GM21786 (cell line): ENCODE measurements around the gene AKAP17A.

Source experiments
- ATAC-seq: cut with Tn5 transposase; IDR thresholded peaks from one replicate; pipeline ENCODE4 v1.9.1; 2021; ENCODE audit not compliant: unreplicated experiment

AKAP17A gene

DNA sequence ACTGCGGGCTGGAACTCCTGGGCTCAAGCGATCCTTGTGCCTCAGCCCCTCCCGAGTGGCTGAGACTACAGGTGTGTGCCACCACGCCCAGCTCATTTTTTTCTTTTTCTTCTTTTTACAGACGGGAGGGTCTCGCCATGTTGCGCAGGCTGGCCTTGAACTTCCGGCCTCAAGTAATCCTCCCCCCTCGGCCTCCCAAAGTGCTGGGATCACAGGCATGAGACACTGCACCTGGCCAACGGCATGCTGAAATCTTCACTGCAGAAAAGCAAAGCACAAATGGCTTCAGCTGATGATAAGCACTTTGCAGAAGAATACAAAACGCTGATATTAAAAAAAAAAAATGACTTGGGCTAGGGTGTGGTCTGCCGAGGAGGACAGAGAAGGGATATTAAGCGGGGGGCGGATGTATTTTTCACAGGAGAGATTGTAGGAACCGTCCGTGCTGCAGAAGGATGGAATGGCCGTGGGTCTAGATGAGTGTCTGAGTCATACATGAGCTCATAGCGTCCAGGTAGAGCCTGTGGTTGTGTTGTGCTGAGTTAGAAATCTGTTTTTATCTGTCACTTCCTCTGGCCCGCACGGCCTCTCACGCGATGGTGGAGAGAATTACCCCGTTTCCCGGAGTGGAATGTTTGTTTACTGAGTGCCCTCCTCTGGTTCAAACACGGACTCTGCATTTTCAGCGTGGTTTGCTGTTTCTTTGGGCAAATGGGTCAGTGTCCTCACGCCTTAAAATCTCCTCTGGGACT lies 8.5 kb upstream of the AKAP17A start:
- ATAC-seq, result peak; percentile 74

DNA sequence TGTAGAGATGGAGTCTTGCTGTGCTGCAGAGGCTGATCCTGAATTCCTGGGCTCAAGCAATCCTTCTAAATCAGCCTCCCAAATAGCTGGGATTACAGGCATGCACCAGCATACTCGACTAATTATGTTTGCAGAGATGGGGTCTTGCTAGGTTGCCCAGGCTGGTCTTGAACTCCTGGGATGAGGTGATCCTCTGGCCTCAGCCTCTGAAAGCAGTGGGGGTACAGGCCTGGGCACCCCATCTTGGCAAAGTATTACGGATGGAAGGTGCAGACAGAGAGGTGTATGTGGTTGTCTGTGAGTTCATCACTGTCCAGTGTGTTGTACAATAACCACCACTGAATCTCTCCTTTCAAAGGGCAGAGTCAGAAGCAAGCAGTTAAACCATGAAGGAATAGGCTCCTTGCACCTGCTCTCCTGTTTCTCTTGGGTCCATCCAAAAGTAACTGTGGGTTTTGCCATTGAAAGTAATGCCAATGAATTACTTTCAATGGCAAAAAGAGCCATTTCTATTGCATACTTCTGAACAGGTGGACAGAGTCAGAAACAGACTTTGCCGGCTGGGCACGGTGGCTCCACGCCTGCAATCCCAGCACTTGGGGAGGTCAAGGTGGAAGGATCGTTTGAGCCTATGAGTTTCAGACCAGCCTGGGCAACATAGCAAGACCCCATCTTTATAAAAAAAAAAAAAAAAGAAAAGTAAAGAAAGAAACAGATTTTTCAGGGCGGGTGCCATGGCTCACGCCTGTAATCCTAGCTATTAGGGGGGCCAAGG lies 7.0 kb upstream of the AKAP17A start:
- ATAC-seq, result no peak

DNA sequence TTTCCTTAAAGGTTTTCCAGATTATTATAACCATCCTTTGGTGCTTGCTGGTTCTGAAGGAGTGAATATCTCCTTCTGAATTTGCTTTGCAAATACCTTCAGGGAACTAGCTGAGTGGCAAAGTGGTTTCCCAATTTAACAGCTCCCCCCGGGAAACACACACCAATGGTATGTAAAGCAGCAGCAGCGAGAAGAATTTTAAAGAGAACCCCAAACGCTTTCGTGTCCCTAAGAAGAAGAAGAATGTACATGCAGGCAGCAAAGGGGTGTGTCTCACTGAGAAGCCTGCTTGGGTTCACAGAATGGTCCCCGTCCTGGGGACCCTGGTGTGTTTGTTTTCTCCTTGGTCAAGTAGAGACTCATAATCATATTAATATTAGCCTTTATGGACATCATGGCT lies 4.2 kb upstream of the AKAP17A start:
- no peak for ATAC-seq

DNA sequence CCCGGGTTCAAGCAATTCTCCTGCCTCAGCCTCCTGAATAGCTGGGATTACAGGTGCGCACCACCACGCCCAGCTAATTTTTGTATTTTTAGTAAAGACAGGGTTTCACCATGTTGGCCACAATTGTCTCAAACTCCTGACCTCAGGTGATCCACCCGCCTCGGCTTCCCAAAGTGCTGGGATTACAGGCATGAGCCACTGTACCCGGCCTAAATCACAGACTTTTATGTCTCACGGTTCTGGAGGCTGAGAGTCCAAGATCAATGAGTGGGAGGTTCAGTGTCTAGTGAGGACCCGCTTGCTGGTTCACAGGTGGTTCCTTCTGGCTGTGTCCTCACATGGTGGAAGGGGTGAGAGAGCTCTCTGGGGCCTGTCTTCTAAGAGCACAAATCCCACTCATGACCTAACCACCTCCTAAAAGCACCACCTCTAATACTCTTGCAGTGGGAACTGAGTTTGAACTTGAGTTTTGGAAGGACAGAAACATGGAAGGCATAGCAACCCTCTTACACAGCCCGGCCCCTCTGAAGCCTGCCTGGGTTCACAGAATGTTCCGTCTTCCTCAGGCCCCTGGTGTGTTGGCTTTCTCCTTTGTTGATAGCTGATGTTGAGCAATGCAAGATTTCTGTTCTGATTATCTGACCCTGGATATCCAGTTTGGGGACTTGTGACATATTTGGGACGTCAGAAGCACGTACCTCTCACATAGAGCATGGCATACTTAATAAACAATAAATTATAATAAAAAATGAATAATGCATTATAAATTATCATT lies 1.9 kb upstream of the AKAP17A start:
- no peak for ATAC-seq

DNA sequence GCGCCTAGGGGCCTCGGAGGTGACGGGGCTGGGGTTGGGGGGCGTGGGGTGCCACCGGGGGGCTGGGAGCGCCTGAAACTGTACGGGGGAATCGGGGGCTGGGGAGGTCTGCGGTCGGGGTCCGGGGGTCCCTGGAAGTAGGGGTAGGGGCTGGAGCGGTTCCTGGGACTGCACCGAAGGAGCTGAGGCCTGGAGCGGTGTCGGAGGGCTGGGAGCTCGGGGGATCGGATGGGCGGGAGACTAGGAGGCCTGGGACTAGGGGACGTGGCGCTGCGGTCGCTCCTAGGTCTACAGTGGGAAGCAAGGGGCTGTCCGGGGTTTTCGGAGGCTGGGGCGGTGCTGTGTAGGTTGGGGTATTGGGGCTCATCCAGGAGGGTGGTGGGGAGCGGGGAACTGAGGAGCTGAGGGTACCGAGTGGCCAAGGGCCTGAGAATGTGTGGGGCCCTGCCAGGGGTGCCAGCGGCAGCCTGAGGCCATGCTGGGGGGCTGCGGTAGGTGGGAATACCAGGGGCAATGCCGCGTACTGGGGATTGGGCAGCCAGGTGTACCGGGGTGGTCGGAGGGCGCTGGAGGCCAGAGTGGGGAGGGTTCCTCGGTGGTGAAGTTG lies 562 bp downstream of the AKAP17A start:
- ATAC-seq, result no peak

DNA sequence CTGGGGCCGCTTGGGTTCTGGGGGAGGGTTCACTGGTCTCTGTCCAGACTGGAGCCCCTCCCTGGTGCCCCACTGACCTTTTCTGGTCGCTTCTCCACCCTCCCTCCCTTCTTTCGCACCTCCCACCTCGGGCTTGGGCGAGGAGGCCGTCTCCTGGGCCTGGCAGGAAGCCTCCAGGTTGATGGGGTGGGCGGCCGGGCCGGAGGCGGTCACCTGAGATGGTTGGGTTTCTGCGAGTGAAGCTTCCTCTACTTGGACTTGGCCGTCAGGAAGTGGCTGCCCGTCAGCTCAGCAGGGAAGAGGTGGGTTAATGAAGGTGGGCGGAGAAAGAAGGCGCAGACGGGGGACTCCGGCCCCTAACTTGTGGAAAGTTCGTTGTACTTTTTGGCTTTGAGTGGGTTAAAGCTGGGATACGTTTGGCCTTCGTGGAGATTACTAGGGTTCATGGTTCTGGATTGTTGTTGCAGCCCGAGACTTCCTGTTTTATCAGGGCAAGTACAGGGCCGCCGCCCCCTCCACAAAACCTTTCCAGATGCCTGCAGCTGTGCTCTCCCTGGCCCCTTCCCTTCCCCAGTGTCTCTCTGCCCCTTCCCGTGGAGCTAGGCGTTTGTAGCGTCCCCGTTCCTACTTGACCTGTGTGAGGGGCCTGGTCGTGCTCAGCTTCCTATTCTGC lies 1.2 kb downstream of the AKAP17A start:
- peak; percentile 45 for ATAC-seq

DNA sequence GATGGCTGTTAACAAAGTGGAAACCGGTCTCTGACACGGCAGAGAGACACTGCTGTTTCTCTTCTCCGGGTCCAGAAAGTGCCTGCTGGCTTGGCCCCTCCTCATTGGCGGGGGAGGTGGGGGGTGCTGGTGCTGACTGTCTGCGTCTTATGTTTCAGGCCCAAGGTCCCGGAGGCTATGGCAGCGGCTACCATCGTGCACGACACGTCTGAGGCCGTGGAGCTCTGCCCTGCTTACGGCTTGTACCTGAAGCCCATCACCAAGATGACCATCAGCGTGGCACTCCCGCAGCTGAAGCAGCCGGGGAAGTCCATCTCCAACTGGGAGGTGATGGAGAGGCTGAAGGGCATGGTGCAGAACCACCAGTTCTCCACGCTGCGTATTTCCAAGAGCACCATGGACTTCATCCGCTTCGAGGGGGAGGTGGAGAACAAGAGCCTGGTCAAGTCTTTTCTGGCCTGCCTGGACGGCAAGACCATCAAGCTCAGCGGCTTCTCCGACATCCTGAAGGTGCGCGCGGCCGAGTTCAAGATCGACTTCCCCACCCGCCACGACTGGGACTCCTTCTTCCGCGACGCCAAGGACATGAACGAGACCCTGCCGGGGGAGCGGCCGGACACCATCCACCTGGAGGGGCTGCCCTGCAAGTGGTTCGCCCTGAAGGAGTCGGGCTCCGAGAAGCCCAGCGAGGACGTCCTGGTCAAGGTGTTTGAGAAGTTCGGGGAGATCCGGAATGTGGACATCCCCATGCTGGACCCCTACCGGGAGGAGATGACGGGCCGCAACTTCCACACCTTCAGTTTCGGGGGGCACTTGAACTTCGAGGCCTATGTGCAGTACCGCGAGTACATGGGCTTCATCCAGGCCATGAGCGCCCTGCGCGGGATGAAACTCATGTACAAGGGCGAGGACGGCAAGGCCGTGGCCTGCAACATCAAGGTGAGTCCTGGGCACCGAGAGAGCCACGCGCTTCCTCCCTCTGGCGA lies 2.2 kb downstream of the AKAP17A start:
- no peak for ATAC-seq

DNA sequence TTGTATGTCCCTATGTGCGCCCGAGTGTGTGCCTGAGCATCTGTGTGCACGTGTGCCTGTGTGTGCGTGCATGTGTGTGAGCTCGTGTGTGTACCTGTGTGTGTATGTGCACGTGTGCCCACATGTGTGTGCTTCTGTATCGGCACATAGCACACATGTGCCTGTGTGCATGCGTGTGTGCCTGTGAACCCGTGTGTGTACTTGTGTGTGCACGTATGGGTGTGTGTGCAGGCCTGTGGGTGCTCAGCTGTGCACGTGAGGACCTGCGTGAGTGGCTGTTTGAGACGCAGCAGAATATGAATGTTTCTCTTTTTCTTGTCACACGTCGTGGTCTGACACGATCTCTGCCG lies 4.3 kb downstream of the AKAP17A start:
- ATAC-seq, result no peak

DNA sequence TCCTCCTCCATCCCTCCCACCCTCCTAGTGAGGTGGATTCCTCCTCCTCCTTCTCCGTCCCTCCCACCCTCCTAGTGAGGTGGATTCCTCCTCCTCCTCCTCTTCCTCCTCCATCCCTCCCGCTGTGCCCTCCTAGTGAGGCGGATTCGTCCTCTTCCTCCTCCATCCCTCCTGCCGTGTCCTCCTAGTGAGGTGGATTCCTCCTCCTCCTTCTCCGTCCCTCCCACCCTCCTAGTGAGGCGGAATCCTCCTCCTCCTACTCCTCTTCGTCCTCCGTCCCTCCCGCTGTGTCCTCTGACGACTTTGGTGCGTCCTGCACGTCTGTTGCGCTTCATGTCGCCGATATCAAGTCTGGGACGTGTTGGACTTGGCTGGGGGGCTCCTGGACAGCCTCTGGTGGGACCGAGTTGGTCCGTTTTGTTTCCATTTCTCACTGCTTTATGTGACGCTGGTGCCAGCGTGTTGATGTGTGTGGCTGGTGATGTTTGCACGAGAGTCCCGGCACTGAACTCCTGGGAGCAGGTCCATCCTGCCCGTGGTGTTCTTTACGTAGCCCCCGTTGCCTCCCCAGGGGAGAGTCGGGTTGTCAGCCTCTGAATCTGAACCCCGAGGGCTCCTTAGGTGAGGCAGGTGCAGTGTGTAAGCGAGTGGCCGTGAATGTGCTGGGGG lies 5.4 kb downstream of the AKAP17A start:
- ATAC-seq, result no peak

DNA sequence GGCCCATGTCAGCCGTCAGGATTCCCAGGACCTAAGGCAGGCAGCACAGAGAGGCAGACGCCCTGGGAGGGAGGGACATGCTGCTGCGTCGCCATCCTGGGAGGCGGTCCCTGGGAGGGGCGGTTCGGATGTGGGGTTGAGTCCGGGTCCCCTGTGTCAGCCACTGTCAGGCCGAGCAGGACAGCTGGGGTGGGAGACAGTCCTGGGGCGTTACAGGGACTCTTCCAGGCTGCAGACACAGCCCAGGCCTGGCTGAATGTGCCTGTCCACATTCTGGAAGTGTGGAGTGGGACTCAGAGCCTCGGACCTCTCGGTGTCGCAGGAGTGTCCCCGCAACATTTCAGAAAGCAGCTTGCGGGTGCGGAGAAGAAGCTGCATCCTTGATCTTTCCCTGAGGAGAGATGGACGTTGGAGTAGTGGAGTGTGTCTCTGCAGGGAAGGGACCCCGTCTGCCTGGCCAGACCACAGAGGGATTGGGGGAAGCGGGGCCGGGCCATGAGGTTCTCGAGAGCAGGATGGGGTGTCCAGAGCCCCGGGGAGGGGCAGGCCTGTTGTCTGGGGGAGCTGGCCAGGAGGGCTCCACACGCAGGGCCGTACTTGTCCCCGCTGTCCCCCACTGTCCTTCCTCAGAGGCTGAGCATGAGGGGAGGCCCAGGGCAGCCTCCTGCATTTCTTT lies 6.1 kb downstream of the AKAP17A start:
- no peak for ATAC-seq

DNA sequence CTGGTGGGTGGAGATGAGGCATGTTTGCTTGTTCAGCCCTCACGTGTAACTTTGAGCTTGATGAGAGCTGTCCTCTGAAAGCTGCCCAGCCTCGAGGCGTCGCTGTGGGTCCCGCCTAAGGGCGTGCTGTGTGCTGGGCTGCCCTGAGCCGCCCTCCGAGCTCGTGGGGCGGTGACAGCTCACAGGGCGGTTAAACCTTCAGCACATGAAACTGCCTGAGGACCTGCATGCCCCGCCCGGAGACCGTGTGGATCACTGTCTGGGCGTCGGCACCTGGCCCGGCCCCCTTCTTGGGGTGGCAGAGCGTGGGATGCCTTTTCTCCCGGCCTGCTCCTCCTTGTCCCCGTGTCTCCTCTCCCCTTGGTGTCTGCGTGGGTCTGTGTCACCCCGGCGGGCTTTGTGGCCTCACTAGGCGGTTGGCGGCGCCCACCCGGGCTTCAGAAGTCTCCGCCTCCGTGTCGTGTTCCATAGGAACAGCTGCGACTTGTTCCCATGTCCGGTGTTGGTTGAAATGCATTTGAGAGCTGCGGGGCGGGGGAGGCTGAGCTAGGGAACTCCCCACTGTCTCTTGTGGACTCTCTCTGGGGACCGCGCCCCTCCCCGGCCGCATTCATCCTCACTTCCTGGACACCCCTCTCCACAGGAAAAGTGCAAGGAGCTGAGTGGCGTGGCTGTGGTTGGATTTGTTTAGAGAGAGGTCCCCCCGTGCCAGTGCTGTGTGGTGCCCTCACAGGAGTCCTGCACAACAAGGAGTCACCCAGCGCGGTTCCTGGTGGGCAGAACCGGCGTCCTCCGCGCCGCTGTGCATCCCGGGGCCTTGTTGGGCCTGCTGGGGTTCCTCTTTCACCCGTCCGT lies 6.8 kb downstream of the AKAP17A start:
- ATAC-seq, result no peak

DNA sequence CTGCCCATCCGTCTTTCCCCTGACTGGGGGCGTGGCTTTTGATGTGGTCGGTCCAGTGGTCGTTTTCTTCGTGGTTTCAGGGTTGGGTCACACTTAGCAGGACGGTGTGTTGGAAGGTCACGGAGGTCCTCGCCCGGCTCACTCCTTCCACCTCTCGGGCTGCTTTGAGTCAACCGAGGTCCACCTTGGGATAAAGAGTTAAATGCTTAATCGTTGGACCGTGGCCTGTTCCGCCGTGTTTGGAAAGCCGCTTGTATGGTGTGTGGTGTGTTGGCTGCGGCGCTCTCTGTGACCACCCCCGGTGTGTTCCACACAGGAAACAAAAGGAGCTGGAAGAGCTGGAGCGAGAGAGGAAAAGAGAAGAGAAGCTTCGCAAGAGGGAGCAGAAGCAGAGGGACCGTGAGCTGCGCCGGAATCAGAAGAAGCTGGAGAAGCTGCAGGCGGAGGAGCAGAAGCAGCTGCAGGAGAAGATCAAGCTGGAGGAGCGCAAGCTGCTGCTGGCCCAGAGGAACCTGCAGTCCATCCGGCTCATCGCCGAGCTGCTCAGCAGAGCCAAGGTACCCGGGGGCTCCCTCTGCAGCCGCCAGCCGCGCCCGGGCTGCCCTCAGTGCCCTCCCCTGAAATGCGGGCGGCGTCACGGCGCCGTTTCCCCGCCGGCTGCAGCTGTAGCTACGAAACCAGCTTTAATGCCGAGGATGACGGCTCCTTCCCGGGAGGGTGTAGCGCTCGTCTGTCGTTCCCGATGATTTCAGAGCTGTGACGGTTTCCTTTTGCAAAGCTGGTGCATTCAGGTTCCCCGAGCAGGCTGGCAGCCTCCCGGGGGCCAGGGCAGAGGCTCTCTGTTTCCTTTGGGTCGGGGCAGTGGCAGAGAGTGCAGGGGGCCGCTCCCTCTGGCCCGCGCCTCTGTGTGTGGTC lies 7.7 kb downstream of the AKAP17A start:
- no peak for ATAC-seq

DNA sequence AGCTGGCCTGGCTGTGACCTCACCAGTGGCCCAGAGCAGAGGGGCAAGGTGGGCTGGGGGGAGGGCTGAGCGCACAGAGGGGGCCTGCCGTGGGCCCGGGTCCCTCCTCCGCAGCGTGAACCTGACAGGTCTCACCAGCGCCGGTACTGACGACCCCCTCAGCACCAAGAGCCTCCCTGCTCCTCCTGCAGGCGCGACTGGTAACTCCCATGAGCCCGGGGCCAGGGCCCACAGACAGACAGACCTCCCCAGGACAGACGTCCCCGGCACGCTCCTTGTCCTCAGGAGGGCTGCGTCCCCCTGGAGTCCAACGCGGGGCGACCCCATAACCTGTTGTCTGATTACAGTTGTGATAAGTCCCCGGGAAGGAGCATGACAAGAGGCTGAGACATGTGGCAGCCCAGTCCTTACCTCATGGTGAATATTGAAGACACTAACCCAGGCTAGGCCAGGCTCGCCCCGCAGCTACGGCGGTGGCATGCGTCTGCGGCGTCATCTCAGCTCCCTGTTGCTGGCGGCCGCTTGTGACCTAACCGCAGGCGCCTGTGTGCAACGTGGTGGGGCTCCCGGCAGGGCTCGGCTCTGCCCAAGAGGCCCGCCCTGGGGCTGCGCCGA lies 8.5 kb downstream of the AKAP17A start:
- ATAC-seq, result no peak

DNA sequence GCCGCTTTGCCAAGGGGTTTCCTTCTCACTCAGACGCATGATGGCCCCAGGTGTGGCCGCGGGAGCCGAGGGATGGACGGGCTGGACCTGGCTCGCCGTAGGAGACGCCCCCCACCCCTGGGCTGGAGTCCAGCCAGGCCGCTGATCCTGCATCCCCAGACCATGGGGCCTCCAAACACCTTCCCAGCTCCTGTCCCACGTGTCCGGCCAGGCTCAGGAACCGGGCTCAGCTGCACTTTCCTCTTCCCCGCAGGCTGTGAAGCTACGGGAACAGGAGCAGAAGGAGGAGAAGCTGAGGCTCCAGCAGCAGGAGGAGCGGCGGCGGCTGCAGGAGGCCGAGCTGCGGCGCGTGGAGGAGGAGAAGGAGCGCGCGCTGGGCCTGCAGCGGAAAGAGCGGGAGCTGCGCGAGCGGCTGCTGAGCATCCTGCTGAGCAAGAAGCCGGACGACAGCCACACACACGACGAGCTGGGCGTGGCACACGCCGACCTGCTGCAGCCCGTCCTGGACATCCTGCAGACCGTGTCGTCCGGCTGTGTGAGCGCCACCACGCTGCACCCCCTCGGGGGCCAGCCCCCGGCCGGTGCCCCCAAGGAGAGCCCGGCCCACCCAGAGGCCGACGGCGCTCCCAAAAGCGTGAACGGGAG lies 9.1 kb downstream of the AKAP17A start:
- no peak for ATAC-seq

DNA sequence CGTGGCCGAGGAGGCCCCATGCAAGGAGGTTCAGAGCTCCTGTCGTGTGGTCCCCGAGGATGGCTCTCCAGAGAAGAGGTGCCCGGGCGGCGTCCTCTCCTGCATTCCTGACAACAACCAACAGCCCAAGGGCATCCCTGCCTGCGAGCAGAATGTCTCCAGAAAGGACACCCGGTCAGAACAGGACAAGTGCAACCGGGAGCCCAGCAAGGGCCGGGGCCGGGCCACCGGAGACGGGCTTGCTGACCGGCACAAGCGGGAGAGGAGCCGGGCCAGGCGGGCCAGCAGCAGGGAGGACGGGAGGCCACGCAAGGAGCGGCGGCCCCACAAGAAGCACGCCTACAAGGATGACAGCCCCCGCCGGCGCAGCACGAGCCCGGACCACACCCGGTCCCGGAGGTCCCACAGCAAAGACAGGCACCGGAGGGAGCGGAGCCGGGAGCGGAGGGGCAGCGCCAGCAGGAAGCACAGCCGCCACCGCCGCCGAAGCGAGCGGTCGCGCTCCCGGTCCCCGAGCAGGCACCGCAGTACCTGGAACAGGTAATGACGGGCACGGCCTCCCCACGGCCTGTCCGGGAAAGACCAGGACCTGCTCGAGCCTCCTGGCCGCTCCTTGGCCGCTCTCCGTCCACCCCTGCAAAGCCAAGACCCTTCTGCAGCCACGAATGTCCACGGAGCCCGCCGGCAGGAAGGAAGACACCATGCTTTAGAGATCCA lies 9.8 kb downstream of the AKAP17A start:
- ATAC-seq, result no peak
